Right renal cortex interstitium (tissue), 3 donors: ENCODE data around the gene CACNA1H. TPM values are rescaled to one million over a fixed set of nuclear protein-coding genes. Genes with fewer than 3 reads are reported as not detected.

Source experiments
- DNase-seq, 3 donors: peaks; one replicate each; pipeline ENCODE4 v3.0.0-alpha.2; 2013; ENCODE audit warnings: low read depth in 3 of 3, low spot score in 2 of 3
- polyA plus RNA-seq, 3 donors: library from polyadenylated mRNA; unstranded; fragments of 120-200 nt; gene quantifications; one replicate each; pipeline ENCODE4 v1.2.1, GENCODE V29; 2013; ENCODE audit not compliant: insufficient read length in 3 of 3

CACNA1H gene
- polyA plus RNA-seq, 3 donors = 16.6 to 18.4 (median 16.9) TPM

DNA sequence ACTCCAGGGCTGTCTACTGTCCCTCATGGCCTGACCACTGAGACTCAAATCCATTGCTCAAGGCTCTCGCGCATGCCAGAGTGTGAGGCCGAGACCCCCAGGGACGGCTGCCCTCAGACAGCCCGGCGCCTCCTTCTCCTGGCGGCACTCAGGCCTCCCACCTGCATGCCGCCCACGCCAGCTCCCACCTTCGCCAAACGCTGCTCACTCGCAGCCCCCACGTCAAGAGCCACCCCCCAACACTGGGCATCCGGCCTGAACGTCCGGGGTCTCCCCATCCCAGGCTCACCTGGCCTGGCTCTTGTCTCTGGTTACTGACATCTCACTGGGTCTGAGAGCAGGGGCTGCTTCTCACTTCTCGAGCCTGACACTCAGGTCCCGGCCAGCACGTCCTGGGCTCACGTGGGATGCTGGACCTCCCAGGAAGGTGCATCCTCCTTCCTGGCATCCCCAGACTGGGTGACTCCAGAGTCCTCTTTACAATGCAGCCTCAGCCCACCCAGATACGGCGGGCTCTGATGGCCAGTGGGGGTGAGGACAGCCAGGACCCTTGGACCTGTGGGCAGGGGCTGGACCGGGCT is 12.2 kb upstream of the CACNA1H start:
- DNase-seq = no peak

DNA sequence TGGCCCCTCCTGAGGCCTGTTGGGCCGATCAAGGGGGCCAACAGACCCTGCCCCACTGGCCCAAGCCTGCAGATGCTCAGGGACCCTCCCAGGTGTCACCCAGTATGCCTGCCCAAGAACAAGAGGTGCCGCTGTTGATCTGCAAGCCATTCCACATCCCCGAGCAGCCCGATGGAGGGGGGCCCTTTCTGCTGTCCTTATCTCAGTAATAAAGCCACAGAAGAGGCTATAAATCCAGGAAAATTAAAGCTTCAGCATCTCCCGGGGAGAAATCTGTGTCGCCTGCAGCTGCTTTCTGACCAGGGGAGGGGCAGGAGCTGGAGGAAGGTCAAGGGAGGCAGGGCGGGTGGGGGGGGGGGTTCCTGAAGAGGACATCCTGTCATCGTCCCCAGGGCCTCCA is 11.7 kb upstream of the CACNA1H start:
- no peak for DNase-seq

DNA sequence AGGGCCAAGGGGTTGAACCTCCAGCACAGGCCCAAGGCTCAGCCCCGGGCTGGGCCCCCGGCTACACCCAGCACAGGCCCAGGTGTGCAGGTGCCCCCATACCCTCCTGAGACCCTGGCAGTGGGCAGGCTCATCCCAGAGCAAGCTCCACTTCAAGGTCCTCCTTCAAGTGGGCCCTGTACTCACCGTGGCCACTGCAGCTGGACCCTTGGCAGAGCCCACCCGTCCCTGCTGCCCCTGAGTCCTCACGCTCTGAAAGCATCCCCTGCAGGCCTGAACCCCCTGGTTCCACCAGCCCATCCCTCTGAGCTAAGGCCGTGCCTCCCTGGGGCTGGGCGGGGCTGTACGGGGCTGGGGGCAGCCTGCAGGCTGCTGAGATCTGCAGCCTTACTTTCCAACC is 11.2 kb upstream of the CACNA1H start:
- DNase-seq = no peak

DNA sequence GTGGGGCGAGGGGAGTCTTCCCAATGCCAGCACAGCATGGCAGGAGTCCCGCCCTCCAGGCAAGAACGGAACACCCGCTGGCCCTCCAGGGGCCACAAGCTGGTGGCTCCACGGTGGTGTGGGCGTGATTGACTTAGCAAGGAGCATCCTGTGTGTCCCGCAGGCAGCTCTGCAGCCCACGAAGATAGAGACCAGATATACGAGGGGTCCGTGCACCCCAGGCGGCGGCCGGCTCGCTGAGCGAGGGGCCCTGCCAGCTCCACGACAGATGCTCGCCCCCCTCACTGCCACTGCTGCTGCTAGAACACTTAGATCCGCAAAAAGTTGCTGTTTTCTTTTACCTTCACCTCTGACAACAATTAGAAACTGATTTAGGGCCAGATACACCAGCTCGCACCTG is 10.0 kb upstream of the CACNA1H start:
- DNase-seq = no peak

DNA sequence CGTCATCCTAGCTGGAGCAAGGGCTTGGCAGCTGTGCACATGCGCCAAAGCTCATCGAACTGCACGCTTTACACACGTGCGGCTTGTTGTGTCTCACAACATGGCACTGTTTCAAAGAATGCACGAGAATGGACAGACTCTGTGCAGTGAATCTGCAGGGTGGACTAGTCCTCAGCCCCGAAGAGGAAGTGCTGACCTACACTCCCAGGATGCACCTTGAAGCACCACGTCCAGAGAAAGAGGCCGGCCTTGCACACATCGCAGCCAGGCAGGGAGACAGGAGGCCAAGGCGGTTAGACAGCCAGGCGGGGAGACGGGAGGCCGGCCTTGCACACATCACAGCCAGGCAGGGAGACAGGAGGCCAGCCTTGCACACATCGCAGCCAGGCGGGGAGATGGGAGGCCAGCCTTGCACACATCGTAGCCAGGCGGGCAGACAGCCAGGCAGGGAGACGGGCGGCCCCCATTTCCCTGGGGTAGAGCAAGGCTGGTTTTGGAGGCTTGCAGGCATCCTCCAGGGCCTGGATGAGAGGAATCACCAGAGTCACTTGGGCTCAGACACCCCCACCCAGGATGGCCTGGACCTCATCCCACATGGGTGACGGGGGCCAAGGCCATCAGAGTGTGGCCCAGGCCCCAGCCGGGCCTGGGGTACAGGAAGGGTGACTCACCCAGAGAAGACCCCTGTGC is 9.0 kb upstream of the CACNA1H start:
- DNase-seq = no peak

DNA sequence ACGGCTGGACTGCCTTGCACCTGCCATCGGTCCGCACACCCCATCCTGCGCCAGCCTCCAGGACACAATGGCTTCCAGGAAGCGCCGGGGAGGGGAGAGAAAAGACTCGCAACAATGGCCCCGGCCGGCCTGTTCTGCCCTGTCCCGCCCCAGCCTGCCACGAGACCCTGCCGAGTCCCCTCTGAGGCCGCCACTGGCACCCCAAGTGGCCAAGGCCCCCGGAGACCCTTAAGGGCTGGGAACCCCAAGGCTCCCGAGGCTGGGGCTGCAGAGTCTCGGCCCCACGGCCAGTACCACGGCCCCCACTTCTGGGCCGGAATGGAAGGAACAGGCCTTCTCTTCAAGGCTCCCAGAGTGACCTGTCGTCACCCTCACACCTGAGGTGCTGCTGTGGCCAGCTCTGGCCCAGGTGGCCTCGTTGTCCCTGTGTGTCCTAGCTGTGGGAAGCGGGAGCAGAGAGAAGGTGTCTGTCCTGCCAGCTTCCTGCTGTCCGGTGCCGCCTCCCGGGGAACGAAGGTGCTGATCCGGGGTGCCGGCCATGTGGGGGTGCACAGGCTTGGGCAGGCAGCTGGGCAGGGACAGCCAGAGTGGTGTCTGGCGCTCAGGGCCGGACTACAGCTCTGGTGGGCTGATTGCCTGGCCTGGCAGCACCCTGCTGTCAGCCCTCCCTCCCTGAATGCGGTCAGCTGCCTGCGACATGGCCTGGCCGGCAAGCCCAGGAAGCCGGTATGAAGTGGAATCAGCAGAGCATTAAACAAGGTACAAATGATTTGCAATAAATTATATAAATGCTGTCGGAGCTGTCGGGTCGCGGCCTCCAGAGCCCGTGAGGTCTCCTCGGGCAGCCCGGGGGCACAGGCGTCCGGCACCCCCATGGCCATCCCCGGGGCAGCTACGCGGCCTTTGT is 8.2 kb upstream of the CACNA1H start:
- no peak for DNase-seq

DNA sequence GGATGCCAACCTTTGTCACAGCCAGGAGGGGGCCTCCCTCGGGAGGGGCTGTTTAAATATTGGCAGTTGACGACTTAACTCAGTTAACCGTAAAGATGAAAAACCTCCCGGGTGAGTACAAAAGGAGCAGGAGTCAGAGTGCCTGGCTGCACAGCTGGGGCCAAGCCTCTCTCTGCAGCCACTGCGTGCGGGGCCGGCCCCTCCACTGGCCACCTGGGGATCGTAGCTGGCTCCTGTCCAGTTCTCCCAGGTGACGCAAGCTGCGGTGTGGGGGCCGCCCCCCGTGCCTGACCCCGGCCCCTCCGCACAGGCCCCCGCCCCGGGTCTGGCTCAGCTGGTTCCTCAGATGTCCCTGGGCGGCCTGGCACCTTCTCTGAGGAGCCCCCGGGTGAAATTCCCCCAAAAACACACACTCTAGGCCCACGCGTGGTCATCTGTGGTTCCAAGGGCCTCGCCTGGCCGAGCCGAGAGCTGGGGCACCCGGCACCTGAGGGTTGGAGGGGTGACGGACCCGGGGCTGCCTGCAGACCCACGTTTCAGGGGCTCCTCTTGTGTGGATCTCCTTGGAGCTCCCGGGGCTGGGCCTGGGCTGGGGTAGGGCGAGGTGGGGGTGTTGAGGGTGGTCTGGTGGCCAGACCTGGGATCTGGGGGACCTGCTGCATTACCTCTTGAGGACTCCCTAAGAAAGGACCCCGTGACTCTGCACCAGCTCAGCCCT is 7.4 kb upstream of the CACNA1H start:
- no peak for DNase-seq

DNA sequence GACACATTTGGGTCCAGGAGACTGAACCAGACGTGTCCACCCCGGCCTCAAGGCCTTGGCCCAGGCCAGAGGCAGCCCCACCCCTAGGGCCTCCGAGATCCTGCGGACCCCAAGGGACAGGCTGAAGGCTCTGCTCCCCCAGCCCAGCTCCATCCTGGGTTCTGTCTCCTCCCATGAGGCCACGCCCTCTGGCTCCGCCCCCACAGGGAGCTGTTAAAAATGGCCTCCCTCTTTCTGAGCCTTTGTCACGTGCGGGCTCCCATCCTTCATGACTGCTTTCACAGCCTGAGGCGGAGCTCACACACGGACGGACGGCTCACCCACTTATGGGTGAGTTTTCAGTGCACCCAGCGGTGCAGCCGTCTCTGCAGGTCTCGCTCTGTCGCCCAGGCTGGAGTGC is 6.5 kb upstream of the CACNA1H start:
- no peak for DNase-seq

DNA sequence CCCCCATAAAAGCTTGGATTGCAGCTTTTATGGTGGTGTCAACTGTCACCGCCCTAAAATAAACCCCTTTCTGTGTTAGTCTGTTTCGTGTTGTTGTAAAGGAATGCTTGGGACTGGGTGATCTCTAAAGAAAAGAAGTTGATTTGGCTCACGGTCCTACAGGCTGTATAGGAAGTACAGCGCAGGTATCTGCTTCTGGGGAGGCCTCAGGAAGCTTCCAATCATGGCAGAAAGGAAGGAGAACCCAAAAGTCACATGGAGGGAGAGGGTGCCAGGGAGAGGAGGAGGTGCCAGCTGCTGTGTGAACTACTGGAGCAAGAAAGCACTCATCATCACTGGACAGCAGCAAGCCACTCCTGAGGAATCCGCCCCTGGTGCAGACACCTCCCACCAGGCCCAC is 5.9 kb upstream of the CACNA1H start:
- no peak for DNase-seq

DNA sequence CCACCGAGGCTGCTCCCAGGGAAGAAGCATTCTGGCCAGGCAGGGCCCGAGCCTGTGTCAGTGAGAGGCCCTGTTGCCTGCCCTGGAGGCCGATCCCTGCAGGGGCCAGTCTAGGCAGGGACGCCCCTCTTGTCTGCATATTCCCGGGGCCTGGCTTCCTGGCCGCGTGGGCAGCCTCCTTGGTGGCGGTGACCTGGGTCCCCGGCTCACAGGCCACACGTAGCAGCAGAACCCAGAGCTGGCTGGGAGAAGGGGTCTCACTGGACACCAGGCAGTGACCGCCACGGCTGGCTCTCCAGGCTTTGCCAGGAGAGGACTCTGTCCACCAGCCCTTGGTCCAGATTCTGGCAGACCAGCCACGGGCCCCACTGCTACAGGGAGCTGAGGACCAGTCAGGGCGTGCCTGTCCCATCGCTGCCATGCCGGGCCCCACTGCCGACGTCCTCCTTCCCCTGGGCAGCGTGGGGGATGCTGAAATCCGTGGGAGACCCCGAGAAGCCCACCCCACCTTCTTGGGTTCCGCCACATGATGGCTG is 3.7 kb upstream of the CACNA1H start:
- DNase-seq = no peak

DNA sequence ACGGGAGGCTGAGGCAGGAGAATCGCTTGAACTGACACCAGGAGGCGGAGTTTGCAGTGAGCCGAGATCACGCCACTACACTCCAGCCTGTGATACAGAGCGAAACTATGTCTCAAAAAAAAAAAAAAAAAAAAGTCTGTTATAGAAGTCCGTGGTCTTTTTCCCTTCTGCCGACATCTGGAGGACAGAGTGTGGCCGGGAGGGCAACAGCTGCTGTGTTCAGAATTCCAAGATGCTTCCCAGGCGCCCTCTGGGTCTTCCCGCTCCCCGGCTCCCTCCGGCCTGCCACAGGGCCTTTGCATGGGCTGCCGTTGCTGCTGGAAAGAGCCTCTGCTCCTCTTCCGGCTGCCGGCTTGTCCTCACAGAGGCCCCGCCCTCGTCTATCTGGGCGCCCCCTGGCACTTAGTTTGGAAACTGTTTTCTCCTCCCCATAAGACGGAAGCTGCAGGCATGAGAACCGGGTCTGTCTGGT is 2.4 kb upstream of the CACNA1H start:
- DNase-seq = no peak

DNA sequence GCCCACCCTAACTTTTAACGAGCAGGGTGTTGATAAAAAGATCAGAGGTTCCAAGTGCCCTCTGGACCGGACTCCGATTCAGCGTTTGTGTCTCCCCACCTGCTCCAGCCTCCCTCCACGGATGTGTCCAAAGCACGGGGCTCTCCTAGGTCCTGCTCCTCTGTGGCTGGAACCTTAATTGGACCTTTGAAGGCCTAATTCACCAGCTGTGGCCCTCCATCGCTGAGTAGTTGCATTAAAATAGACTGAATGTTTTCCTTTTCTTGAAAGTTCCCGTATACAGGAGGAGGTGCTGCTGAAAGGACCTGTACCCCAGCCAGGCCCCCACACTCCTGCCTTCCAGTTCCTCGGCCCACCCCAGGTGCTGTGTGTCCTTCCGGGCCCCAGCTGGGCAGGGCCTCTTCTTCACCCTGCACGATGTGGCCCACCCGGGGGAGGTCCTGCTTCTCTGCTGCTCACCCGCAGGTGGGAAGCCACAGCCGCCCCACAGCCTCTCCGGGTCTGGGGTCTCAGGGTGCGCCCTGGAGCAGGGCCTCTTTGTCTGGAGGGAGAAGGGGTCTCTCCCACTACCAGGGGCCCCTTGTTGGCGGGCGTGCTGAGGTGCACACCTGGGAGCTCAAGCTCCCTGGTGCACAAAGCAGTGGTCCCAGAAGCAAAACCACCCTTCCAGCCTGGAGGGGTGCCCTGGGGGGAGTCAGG is 1.3 kb upstream of the CACNA1H start:
- no peak for DNase-seq

DNA sequence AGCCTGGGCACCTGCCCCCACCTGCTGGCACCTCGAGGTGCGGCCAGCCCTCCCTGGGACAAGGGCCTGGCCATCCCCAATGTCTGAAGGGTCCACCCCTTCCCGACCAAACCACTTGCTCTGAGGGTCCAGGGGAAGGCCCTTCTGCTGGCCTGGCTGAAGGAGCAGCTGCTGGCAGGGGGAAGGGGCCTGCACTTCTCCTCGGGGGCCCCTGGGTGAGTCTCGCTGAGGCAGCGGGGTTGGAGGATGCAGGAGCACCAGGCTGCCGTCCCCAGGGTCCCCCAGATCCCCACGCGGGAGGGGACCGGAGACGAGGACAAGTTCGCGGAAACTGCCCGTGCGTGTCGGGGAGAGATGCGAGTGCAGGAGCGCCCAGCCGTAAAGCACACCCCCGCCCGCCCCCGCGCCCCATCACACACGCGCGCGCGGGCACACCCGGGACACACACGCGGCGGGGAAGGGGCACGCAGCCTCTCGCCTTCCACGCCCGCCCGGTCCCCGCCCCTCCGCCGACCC is 725 bp upstream of the CACNA1H start:
- no peak for DNase-seq

DNA sequence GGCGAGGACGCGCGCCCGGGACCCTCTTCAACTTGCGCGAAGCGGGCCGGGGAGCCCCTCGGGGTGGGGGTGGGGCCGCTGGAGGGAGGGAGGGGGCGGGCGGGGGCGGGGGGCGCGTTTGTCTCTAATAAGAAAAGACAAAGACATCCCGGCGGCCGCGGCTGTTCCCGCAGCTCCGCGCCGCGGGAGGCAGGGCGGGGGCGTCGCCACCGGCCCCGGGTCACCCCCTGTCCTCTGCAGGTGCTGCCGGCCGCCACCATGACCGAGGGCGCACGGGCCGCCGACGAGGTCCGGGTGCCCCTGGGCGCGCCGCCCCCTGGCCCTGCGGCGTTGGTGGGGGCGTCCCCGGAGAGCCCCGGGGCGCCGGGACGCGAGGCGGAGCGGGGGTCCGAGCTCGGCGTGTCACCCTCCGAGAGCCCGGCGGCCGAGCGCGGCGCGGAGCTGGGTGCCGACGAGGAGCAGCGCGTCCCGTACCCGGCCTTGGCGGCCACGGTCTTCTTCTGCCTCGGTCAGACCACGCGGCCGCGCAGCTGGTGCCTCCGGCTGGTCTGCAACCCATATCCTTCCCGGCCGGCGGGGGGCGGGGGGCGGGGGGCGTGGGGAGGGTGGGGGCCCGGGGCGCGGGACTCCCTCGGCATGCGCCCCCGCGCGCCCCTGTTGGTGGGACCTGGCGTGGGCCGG is 714 bp downstream of the CACNA1H start:
- DNase-seq = no peak

DNA sequence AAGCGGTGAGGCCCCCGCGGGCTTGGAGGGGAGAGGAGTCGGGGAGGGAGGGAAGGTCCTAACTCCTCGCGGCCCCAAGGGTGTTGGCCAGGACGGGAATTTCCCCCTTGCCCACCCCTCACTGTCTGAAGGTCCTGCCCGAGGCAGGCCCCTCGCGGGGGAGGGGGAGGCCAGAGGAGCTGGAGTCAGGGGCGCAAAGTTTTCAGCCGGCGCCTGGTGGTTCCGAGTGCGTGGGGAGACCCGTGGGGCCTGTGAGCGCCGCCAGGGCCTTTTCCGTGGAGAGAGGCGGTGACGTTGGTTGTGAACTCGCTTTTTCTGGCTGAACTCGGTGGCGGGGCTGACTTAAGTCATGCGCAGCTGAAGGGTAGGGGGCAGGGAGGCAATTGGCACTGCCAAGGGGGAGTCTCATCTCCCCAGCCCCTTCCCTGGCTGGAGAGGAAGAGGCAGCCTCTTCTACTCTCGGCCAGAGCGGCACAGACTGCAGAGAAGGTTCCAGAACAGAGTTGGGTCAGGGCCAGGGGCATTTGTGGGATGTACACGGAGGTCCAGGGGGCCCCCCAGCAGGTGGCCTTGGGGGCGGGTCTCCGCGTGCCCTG is 1.5 kb downstream of the CACNA1H start:
- no peak for DNase-seq

DNA sequence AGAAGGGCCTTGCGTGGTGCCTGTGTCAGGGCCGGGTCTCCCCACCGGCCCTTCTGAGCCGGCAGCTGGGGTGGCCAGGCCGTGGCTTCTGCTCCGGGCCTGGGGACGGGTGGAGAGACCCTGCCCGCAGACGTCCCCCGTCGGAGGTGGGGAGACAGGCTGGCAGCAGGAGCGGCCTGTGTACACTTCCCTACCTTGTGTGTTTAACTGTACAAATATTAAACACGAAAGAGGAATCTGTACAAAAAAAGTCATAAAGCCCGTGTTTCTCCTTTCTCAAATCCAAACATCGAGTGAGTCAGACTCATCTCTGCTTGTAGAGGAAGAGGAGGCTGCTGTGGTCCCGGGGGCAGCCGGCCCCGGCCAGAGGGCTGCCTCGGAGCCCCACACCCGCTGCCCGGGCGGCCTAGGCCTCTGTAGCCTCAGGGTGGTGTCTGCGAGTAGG is 2.0 kb downstream of the CACNA1H start:
- DNase-seq = no peak

DNA sequence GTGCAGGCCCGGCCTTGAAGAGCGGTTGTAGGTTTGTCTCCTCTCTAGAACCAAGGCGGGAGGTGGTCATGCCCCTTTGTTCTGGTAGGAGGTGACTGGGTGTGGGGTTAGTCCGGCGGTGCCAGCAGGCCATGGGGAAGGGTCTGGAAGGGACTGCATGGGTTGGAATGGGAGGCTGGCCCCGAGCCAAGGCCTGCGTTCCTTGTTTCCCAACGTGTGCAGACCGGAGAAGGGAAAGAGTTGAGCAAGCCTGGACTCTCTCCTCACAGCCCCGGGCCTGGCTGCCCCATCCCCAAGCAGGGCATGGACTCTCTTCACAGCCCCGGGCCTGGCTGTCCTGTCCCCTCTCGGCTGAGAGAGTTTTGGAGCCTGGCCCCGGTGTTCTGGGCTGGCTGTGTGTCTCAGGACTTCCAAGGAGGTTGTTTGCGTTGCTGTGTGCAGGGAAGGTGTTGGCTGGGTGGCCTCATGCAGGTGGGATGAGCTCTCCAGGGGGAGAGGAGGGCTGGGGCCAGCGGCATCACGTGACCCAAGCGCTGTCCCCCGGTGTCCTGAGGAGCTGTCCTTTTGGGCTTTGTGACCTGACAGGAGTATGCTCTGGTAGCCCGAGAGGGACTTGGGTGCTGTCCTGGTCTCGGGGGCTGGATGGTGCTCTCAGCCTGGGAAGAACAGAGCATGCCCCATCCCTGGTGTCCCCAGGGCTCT is 2.6 kb downstream of the CACNA1H start:
- no peak for DNase-seq
